TTC549 (cell line): ENCODE results near the gene PNPLA2.

Experiments used
- FAIRE-seq: peaks from 2 replicates; lab custom pipeline; 2012; peaks lifted over from hg19 to GRCh38; lab: Jason Lieb, UNC

Gene PNPLA2

DNA sequence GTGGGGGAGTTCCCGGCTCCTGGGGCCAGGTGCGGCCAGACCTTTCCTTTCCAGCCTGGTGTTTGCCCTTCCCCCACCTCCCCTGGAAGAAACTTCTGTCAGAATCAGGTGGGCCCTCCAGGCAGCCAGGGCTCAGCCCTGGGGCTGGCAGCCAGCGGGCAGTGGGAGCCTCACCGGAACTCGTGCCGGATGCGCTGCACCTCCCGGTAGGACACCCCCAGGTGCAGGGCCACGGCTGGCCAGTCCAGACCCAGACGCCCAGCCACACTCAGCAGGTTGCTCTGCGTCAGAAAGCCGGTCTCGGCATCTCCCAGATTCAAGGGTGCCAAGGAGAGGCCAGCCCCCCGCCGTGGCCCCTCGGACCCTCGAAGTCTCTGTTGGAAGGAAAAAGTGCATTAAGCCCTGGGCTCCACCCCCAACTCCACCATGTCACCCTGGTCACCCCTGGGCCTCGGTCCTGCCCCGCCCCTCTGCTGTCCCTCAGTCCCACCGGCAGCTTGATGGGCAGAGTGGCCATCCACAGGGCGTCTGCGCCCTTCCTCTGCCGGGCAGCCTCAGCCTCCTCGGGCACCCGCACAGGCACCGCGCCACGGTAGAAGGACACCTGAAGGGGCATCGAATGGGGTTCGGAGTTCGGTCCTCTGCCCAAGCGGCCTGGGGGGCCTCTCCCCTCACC, 18.9 kb upstream of the PNPLA2 start:
- FAIRE-seq, result no peak

DNA sequence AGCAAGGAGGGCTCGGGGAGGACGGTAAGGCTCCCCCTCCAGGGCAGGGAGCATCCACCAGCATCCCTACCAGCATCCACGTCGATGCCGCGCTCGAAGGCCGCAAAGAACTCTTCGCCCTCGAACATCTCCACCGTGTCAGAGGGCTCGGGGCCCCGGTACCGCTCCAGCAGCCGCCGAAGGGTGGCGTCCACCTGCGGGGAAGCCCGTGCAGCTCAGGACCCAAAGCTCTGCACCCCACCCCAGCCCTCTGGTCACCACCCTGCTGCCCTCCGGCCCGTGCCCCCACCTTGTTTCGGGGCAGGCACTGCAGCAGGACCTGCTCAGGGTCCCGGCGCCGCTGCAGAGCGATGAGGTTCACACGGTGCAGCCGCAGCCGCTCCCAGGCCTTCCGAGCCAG, 18.2 kb upstream of the PNPLA2 start:
- FAIRE-seq, result no peak

DNA sequence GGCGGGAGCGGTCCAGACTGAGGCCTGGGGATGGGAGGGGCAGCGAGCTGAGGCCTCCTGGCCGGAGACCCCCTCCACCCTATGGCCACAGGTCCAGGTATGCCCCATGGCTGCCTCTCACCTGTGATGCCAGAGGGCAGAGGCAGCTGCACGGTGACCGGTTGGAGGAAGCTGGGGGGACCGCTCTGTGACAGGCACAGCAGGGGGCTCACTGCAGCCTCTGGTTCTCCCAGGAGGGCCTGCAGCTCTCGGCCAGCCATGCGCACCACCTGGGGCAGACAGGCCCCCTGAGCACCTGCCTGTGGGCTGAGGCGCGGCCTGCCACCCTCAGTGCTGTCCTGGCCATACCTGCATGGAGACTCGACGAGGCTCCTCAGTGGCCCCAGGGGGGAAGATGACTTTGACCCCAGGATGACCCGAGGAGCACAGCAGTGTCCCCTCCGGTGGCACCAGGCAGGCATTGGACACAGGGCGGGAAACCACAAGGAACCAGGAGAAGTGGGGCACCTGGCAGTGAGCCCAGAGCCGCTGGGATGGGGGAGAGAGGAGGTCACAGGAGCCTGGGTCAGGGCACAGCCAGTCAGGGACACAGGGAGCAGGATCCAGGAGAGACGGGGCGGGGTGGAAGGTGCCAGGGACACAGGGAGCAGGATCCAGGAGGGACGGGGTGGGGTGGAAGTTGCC, 17.5 kb upstream of the PNPLA2 start:
- FAIRE-seq, result no peak

DNA sequence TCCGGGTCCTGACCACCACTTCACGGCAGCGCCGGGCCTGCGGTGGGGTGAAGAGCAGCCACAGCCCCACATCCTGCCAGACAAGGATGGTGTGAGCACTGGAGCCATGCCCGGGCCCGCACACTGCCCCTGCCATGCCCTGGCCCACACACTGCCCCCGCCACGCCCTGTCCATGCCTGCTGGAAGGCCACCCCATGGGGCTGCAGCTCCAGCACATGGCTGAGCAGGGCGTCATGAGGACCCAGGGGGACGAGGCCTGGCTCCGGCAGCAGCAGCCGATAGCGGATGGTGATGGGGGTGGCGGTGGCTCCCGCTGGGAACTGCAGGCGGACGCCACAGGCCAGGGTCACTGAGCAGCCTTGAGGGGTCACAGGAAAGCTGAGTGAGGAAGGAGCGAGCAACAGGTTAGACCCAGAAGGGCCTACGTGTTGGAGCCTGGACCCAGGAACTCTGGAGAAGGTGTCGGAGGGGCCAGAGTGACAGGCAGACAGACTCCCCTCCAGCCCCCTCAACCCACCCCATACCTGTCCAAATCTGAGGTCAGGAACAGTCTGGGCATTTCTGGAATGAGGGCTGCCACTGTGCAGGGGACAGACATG, 16.6 kb upstream of the PNPLA2 start:
- FAIRE-seq, result no peak

DNA sequence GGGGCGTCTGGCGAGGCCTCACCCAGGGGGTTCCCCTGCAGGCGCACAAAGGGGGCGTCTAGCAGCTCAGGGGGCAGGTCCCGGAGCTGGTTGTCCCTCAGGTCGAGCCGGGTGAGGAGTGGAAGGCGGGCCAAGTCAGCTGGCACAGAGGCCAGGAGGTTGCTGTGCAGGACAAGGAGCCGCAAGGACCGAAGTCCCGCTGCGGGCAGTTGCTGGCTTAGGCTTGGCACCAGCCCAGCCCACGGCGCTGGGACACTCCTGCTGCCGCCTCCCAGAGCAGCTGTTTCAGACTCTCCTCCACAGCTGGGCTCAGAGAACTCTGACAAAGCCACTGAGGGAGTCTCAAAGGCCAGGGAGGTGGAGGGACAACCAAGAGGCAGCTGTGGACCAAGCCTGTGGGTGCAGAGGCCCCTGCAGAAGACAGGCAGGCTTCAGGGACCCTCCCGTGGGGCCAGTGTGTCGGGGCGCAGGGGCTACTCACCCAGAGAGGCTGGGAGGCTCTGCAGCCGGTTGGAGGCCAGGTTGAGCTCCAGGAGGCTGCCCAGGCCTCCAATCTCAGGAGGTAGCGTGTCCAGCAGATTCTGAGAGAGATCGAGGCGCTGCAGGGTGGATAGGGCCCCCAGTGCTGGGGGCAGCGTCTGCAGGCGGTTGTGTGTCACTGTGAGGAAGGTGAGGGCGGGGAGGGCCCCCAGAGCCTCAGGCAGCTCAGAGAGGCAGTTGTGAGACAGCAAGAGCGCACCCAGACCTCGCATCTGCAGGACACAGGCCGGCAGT, 15.8 kb upstream of the PNPLA2 start:
- no peak for FAIRE-seq

DNA sequence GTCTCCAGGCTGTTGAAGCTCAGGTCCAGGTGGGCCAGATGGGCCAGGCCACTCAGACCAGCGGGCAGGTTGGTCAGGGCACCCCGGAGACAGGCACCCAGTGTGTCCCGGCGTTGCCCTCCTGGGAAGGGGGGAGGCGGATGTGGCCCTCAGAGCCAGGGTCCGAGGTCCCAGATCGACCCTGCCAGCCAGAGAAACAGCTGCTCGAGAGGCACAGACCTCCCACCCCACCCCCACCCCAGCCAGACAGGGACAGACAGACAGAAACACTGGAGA, 15.3 kb upstream of the PNPLA2 start:
- no peak for FAIRE-seq

DNA sequence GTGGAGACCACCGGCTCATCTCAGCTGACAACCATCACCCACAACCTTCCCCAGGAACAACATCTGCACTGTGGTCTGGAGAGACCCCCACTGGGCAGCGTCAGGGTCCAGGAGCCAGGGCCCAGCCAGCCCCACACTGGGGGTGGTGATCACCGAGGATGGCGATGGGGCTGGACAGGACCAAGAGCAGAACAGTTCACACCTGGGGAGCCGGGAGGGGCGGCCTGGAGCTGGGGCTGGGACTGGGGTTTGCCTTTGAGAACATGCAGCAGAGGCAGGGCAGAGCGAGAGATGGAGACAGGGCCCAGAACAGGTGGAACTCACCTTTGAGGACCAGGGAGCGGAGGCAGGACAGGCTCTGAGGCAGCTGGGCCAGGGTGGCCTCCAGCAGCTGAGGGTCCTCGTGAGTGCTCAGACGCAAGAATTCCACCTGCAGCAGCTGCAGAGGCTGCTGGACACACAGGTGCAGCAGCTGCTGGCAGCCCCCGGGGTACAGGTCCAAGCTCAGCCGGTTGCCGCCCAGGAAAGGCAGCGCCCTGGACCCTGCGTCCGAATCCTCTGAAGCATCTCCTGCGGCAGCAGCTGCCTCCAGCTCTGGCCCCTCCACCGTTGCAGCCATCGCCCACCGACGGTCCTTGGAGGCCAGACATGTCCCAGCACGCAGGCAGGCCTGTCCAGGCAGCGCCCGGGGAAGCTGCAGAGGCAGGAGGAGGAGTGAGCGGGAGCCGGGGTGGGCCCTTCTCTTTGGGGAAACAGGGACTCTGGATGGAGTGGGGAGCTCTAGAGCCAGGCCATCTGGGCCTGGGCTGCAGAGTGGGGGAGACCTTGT, 14.7 kb upstream of the PNPLA2 start:
- FAIRE-seq, result no peak

DNA sequence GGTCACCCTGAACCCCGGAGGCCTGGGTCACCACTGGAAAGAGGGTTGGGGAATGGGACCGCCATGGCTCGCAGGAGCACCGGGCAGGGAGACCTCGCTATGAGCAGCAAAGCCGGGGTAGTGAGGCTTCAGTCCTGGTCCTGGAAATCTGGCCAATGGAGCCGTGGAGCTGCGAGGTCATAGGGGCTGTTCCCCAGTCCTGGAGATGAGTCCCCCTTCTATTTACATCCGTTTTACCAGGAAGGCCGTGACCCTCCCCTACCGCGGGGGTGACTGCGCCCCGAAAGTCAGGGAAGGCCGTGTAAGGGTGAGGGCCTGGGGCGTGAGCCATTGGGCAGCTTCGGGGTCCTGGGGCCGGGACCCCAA, 14.1 kb upstream of the PNPLA2 start:
- no peak for FAIRE-seq

DNA sequence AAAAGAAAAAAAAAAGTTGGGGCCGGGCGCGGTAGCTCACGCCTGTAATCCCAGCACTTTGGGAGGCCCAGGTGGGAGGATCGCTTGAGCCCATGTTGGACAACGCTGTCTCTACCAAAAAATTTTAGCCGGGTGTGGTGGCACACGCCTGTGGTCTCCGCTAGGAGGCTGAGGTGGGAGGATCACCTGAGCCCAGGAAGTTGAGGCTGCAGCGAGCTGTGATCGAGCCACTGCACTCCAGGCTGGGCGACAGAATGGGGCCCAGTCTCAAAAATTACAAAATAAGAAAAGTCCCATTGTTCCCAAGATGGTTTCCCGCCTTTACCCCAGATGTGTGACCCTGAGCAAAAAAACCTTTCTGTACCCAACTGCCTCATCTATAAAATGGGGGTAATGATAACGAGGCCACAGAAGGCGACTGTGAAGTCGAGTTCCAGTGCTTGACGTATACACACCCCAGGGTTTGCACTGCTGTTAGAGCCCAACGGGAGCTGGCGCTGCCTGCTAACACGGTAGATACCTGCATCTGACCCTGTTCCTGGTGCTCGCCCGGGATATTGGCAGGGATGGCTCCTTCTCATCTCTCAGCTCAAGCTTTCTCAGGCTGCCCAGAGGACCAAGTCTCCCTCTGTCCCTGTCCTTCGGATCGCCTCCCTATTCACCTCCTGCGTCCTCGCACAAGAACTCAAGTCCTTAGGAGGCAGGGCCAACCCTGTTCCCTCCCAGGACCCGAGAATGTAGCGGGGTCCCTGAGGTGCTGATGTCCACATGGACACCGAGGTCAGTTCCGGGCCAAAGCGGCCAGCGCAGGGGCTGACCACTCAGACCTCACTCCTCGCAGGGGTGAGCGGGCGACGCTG, 10.1 kb upstream of the PNPLA2 start:
- FAIRE-seq, result no peak

DNA sequence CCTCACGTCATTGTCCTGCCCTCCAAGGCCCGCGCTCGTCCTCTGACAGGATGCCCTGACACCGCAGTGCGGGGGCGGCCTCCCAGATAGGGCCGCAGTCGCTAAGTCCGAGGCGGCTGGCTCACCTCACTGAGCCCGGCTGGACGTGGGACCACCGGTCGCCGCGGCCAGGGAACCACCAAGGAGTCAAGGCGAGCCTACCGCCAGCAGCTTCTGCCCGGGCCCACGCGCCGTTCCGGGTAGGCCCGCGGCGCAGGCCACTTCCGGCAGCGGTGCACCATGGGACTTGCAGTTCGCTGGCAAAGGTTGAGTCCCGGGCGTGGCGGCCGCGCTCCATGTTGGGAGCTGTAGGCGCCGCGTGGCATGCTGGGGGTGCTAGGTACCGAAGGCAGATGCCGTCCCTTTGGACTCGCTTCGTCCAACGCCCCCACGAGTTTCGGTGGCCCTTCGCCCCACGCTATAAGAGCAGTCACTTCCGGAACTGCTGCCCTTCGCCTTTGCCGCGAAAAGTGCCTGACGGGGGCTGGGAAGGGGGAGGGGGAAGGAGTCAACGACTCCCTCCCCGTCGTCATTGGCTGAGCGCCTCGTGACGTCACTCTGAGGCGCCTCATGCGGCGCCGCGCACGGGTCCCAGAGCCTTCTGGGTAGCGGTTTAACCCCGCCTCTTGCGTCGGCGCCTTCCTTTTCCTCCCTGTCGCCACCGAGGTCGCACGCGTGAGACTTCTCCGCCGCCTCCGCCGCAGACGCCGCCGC, 9.3 kb upstream of the PNPLA2 start, which contains the start of gene RPLP2:
TSS of gene RPLP2 (plus strand) at position 681 of the 753 bp plus-strand sequence. CDS start 268 bp downstream, outside the sequence.
- FAIRE-seq, result peak; percentile 40

DNA sequence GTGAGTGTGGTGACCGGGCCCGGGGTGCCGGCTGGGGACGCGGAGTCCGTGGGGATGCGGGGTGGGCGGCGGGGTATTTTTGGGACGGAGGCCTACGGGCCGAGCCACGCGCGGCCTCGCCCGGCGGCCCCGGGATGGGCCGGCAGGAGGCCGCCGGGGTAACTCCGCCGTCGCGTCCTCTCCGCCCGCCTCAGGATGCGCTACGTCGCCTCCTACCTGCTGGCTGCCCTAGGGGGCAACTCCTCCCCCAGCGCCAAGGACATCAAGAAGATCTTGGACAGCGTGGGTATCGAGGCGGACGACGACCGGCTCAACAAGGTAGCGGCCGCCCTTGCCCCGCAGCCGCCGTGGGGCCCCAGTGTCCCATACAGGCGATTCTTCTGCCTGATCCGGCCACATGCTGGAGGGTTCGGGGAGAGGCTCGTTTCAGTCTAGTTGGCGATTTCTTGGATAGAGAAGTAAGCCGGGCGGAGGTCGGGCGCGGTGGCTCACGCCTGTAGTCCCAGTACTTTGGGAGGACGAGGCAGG, 8.6 kb upstream of the PNPLA2 start:
- no peak for FAIRE-seq

DNA sequence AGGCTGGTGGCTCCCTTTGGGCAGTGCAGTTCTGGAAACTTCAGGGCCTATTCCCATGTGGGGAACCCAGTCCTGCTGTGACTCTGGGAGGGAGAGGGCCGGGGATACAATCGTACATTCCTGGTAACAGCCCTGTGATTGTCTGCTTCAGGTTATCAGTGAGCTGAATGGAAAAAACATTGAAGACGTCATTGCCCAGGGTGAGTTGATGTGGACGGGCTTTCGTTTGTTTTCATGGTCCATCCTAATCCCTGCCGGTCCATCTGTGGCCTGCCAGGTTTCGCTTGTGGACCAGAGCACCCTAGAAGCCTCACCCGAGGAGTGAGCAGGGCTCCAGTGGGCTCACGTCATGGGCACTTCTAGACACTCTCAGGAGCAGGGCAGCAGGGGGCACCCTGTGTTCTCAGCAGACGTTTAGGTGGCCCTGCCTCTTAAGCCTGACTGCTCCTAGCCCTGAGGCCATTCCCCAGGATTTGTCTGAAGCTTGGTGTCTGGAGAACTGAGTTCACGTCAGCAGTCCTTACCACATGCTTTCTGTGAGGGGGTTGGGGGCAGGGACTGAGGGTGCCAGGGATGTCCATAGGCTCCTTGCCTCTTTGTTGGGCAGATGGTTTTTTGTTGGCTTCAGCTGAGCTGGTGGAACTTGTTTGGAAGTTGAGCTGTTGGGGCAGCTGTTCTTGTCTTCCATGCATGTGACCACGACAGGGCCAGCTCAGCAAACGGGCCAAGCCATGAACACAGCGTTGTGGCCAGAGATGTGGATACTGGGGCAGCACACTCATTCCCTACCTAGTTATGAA, 7.1 kb upstream of the PNPLA2 start:
- FAIRE-seq, result no peak

DNA sequence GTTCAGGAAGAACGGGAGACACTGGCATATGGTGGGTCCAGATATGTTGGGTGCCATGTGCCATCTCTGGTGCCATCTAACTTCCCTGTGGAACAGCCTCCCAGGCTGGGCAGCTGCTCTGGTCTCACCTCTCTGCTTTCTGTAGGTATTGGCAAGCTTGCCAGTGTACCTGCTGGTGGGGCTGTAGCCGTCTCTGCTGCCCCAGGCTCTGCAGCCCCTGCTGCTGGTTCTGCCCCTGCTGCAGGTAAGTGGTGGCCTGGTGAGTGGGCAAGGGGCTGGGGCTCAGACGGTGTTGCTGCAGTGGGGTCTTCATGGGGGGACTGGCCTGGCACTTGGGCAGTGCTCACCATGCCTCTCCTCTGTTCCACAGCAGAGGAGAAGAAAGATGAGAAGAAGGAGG, 6.3 kb upstream of the PNPLA2 start:
- FAIRE-seq, result no peak

DNA sequence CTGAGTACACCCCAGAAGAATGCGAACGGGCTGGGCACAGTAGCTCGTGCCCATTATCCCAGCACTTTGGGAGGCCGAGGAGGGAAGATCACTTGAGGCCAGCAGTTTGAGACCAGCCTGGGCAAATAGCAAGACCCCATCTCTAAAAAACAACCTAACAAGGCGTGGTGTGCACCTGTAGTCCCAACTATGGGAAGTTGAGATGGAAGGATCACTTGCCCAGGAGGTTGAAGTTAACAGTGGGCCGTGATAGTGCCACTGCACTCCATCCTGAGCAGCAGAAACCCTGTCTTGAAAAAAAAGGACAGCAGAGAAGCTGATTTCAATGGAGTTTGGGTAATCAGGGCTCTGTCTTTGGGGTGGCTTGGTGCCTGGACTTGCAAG, 5.7 kb upstream of the PNPLA2 start:
- no peak for FAIRE-seq

DNA sequence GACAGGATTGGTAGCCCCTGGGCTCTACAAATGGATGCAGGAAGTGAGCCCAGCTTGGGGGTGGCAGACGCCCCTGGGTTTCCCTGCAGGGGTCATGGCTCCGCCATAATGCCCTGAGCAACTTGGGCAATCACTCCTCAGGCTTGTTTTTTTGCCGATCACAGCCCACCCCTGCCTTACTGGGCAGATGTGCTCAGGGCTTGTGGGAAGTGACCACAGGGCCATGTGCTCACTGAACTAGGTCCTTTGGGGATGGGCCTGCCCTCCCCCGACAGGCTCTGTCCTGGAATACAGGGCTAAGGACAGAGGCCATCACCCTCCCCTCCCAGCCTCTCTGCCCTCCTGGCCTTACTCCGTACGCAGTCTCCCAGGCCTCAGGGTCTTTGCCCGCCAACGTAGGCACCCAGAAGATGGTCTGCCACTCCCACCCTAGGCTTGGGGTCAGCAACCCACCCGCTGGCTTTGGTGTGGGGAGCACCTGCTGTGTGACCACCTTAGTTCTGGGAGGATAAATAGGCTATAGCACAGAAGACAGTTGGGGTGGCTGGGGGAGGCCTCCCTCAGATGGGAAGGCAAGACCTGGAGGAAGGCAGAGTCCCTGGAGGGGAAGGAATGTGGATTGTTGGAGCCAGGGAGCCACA, 5.1 kb upstream of the PNPLA2 start:
- no peak for FAIRE-seq

DNA sequence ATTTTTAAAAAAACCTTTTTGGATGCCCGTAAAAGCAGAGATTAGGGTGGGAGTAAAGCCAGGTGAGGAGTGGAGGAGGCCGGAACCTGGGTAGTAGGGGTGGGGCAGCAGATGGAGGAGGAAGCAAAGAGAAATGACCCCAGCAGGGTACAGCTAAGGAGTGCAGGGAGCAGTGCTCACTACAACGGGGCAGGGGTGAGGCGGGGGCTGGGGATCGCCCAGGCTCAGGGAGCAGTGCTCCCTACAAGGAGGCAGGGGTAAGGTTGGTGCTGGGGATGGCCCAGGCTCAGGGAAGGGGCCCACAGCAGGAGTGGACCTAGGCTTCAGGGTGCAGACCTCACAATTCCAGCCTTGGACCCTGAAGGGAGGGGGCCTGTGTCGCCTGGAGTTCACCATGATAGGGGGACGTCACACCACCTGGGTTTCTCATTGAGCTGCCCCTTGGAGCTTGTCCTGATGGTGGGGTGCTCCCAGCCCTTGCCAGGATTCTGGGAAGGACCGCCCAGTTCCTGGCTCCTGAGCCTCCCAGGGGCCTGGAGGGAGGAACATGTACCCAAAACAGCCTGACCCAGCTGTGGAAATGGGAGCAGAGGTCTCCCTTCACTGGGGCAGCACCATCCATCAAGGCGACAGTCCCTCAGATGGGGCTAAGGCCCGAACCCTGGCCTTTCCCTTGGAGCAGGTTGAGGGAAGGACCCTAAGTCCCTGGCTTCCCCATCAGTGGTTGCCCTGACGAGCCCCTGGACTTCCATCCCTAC, 2.9 kb upstream of the PNPLA2 start:
- FAIRE-seq, result no peak

DNA sequence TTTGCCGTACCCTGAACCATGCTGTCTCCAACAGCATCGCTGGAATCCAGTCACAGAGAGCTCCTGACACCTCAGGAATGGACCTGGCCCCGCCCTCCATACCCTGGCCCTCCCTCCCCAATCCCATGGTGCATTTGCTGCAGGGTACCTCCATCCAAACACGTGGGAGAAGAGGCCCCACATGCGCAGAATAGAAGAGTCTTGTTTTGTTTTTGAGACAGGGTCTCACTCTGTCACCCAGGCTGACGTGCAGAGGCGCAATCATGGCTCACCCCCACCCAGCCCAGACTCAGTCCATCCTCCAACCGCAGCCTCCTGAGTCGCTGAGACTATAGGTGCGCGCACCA, 2.3 kb upstream of the PNPLA2 start:
- FAIRE-seq, result no peak
